Stimulated activated memory B cell treated with anti-CD40 and anti-IgM and Interleukin-4, amounts not matched to agents 10 μg/mL and 1 μg/mL and 100 μg/mL, for 72 hours (primary cell): ENCODE data around the gene SLC44A1.

Experiments
- ATAC-seq: fragments of 150-1000 bp; cut with Tn5 transposase; 2 replicates; pipeline ENCODE4 v1.10.0; 2021
- H3K27ac Mint-ChIP-seq: one replicate; pipeline ENCODE4 v1.8.0; 2022; ENCODE audit warnings: mild to moderate bottlenecking, mixed read lengths
- H3K27me3 Mint-ChIP-seq: one replicate; pipeline ENCODE4 v1.8.0; 2022; ENCODE audit warnings: mixed read lengths
- H3K36me3 Mint-ChIP-seq: one replicate; pipeline ENCODE4 v1.8.0; 2022; ENCODE audit warnings: mixed read lengths
- H3K4me1 Mint-ChIP-seq: one replicate; pipeline ENCODE4 v1.8.0; 2022; ENCODE audit warnings: mixed read lengths
- H3K4me3 Mint-ChIP-seq: one replicate; pipeline ENCODE4 v1.8.0; 2022; ENCODE audit warnings: mild to moderate bottlenecking, moderate library complexity, mixed read lengths
- H3K9me3 Mint-ChIP-seq: one replicate; pipeline ENCODE4 v1.8.0; 2022; ENCODE audit warnings: mixed read lengths

The SLC44A1 gene

GRCh38 chr9:105344283-105344682, 99.8 kb downstream of the SLC44A1 start:
- no peak overlapping the region for H3K27ac Mint-ChIP-seq
- no peak for ATAC-seq
- no peaks in the 10 kb centered on the region for H3K27me3 Mint-ChIP-seq
- peaks cover 7% of the 10 kb centered on the region for H3K4me1 Mint-ChIP-seq
- no peaks in the 10 kb centered on the region for H3K9me3 Mint-ChIP-seq
- H3K4me3 Mint-ChIP-seq = no peak overlapping the region
- no peaks in the 10 kb centered on the region for H3K36me3 Mint-ChIP-seq

GRCh38 chr9:105345626-105346025, 101.2 kb downstream of the SLC44A1 start:
- Mint-ChIP-seq H3K27me3 (no peaks in the 10 kb centered on the region), H3K27ac (no peak overlapping the region), H3K9me3 (no peaks in the 10 kb centered on the region), H3K4me1 (peaks cover 7% of the 10 kb centered on the region), H3K36me3 (no peaks in the 10 kb centered on the region), H3K4me3 (no peak overlapping the region)
- no peak for ATAC-seq

GRCh38 chr9:105346273-105346672, 101.8 kb downstream of the SLC44A1 start:
- Mint-ChIP-seq H3K9me3 (no peaks in the 10 kb centered on the region), H3K4me3 (no peak overlapping the region), H3K36me3 (peaks cover 2% of the 10 kb centered on the region), H3K27me3 (no peaks in the 10 kb centered on the region), H3K4me1 (peaks cover 7% of the 10 kb centered on the region), H3K27ac (no peak overlapping the region)
- ATAC-seq = no peak

- H3K27ac Mint-ChIP-seq = no peak overlapping the region
- ATAC-seq = no peak
- peaks cover 12% of the 10 kb centered on the region for H3K4me1 Mint-ChIP-seq
- H3K9me3 Mint-ChIP-seq = no peaks in the 10 kb centered on the region
- H3K27me3 Mint-ChIP-seq = no peaks in the 10 kb centered on the region
- peaks cover 7% of the 10 kb centered on the region for H3K36me3 Mint-ChIP-seq
- H3K4me3 Mint-ChIP-seq = no peak overlapping the region
These were observed 110.0 kb downstream of the SLC44A1 start for GRCh38 chr9:105354448-105354847.

- no peaks in the 10 kb centered on the region for H3K27me3 Mint-ChIP-seq
- ATAC-seq = peak; percentile 53
- no peaks in the 10 kb centered on the region for H3K9me3 Mint-ChIP-seq
- peaks cover 12% of the 10 kb centered on the region for H3K4me1 Mint-ChIP-seq
- no peak overlapping the region for H3K27ac Mint-ChIP-seq
- H3K4me3 Mint-ChIP-seq = no peak overlapping the region
- peaks cover 15% of the 10 kb centered on the region for H3K36me3 Mint-ChIP-seq
These were observed 111.3 kb downstream of the SLC44A1 start for GRCh38 chr9:105355781-105356180.

GRCh38 chr9:105357937-105358336, 113.5 kb downstream of the SLC44A1 start:
- no peaks in the 10 kb centered on the region for H3K27me3 Mint-ChIP-seq
- H3K4me1 Mint-ChIP-seq = peaks cover 12% of the 10 kb centered on the region
- peaks cover 12% of the 10 kb centered on the region for H3K36me3 Mint-ChIP-seq
- H3K27ac Mint-ChIP-seq = no peak overlapping the region
- no peak overlapping the region for H3K4me3 Mint-ChIP-seq
- ATAC-seq = peak; percentile 31
- no peaks in the 10 kb centered on the region for H3K9me3 Mint-ChIP-seq

- ATAC-seq = no peak
- Mint-ChIP-seq H3K36me3 (peaks cover 14% of the 10 kb centered on the region), H3K27ac (no peak overlapping the region), H3K4me3 (no peak overlapping the region), H3K27me3 (no peaks in the 10 kb centered on the region), H3K9me3 (no peaks in the 10 kb centered on the region), H3K4me1 (peaks cover 12% of the 10 kb centered on the region)
These were observed 115.4 kb downstream of the SLC44A1 start for GRCh38 chr9:105359892-105360291.

GRCh38 chr9:105360344-105360743, 115.9 kb downstream of the SLC44A1 start:
- H3K27ac Mint-ChIP-seq = no peak overlapping the region
- no peaks in the 10 kb centered on the region for H3K9me3 Mint-ChIP-seq
- H3K27me3 Mint-ChIP-seq = no peaks in the 10 kb centered on the region
- ATAC-seq = no peak
- H3K36me3 Mint-ChIP-seq = peaks cover 14% of the 10 kb centered on the region
- peaks cover 12% of the 10 kb centered on the region for H3K4me1 Mint-ChIP-seq
- H3K4me3 Mint-ChIP-seq = no peak overlapping the region

GRCh38 chr9:105361873-105362272, 117.4 kb downstream of the SLC44A1 start:
- Mint-ChIP-seq H3K27me3 (no peaks in the 10 kb centered on the region), H3K27ac (no peak overlapping the region)

GRCh38 chr9:105362470-105362869, 118.0 kb downstream of the SLC44A1 start:
- Mint-ChIP-seq H3K9me3 (no peaks in the 10 kb centered on the region), H3K27ac (no peak overlapping the region), H3K4me3 (no peak overlapping the region), H3K36me3 (peaks cover 27% of the 10 kb centered on the region), H3K27me3 (no peaks in the 10 kb centered on the region), H3K4me1 (peaks cover 5% of the 10 kb centered on the region)
- no peak for ATAC-seq

More at GRCh38 chr9:105361873-105362272, 117.4 kb downstream of the SLC44A1 start:
- no peak for ATAC-seq
- H3K9me3 Mint-ChIP-seq = no peaks in the 10 kb centered on the region
- H3K4me3 Mint-ChIP-seq = no peak overlapping the region
- H3K4me1 Mint-ChIP-seq = peaks cover 5% of the 10 kb centered on the region
- peaks cover 25% of the 10 kb centered on the region for H3K36me3 Mint-ChIP-seq

- Mint-ChIP-seq H3K36me3 (peaks cover 34% of the 10 kb centered on the region), H3K27ac (no peak overlapping the region), H3K27me3 (no peaks in the 10 kb centered on the region), H3K9me3 (no peaks in the 10 kb centered on the region), H3K4me1 (no peaks in the 10 kb centered on the region), H3K4me3 (no peak overlapping the region)
- ATAC-seq = no peak
These were observed 119.4 kb downstream of the SLC44A1 start for GRCh38 chr9:105363837-105364236.

- Mint-ChIP-seq H3K27me3 (no peaks in the 10 kb centered on the region), H3K4me3 (no peak overlapping the region), H3K4me1 (no peaks in the 10 kb centered on the region), H3K27ac (no peak overlapping the region), H3K9me3 (no peaks in the 10 kb centered on the region), H3K36me3 (peaks cover 39% of the 10 kb centered on the region)
- no peak for ATAC-seq
These were observed 125.5 kb downstream of the SLC44A1 start for GRCh38 chr9:105369911-105370310.

GRCh38 chr9:105373723-105374122, 129.3 kb downstream of the SLC44A1 start:
- no peak overlapping the region for H3K27ac Mint-ChIP-seq
- no peaks in the 10 kb centered on the region for H3K27me3 Mint-ChIP-seq
- H3K9me3 Mint-ChIP-seq = no peaks in the 10 kb centered on the region
- H3K4me1 Mint-ChIP-seq = no peaks in the 10 kb centered on the region
- no peak for ATAC-seq
- no peak overlapping the region for H3K4me3 Mint-ChIP-seq
- H3K36me3 Mint-ChIP-seq = peaks cover 29% of the 10 kb centered on the region

- Mint-ChIP-seq H3K27me3 (no peaks in the 10 kb centered on the region), H3K27ac (no peak overlapping the region), H3K36me3 (peaks cover 23% of the 10 kb centered on the region), H3K9me3 (no peaks in the 10 kb centered on the region), H3K4me3 (no peak overlapping the region), H3K4me1 (no peaks in the 10 kb centered on the region)
- no peak for ATAC-seq
These were observed 130.9 kb downstream of the SLC44A1 start for GRCh38 chr9:105375323-105375722.

GRCh38 chr9:105376893-105377292, 132.4 kb downstream of the SLC44A1 start:
- Mint-ChIP-seq H3K4me3 (no peak overlapping the region), H3K9me3 (no peaks in the 10 kb centered on the region), H3K27me3 (no peaks in the 10 kb centered on the region), H3K27ac (no peak overlapping the region), H3K36me3 (peaks cover 30% of the 10 kb centered on the region), H3K4me1 (no peaks in the 10 kb centered on the region)
- no peak for ATAC-seq

- peaks cover 12% of the 10 kb centered on the region for H3K4me1 Mint-ChIP-seq
- H3K9me3 Mint-ChIP-seq = no peaks in the 10 kb centered on the region
- H3K27ac Mint-ChIP-seq = peak overlapping the region; percentile 69
- H3K27me3 Mint-ChIP-seq = no peaks in the 10 kb centered on the region
- H3K36me3 Mint-ChIP-seq = peaks cover 7% of the 10 kb centered on the region
- peak overlapping the region; percentile 73 for H3K4me3 Mint-ChIP-seq
- ATAC-seq = peak; percentile 88
These were observed 141.0 kb downstream of the SLC44A1 start for GRCh38 chr9:105385381-105385985.
